HCT116 (cell line): Measurements from ENCODE around the gene QSOX1. TPM values are rescaled to one million over a fixed set of nuclear protein-coding genes. Genes with fewer than 3 reads are reported as not detected.

Source experiments
- ATAC-seq: fragments of 200-7000 bp; cut with Tn5 transposase; 2 replicates; pipeline ENCODE4 v1.9.1; 2020; ENCODE audit warnings: mild to moderate bottlenecking, moderate library complexity
- BruUV-seq: library from RNA; stranded (reverse); fragments of 400-500 nt; replicated peaks from 2 replicates; lab custom pipeline; 2021; lab: Mats Ljungman, UMichigan
- CTCF ChIA-PET: fragments of 300-600 bp; sonication (Branson Sonifier 250); formaldehyde crosslinking; loops from one replicate; lab custom pipeline; 2021; ENCODE audit warnings: antibody characterized with exemption; lab: Charles Lee
- POLR2A ChIA-PET: fragments of 300-600, 350-600 bp; sonication (Branson Sonifier 250); formaldehyde crosslinking; loops from one replicate; lab custom pipeline; 2021; ENCODE audit warnings: antibody characterized with exemption; lab: Charles Lee
- RAD21 ChIA-PET, 2 experiments: fragments of 300-600 bp; sonication (Branson Sonifier 250); formaldehyde crosslinking; loops; one replicate each; lab custom pipeline; 2023; ENCODE audit warnings: low total read pairs in 2 of 2; ENCODE audit not compliant: uncharacterized antibody in 2 of 2, unreplicated experiment in 2 of 2, low non-redundant PET in 1 of 2; lab: Charles Lee
- DNase-seq: peaks from one replicate; pipeline ENCODE4 v3.0.0-alpha.2; 2010; ENCODE audit warnings: low read depth, low spot score
- H2AFZ ChIP-seq: fragments of 200-600 bp; shearing (Covaris generic), sonication (generic); 2 replicates; pipeline ENCODE4 v1.6.1; 2017; ENCODE audit warnings: low read depth, mixed run types, mixed read lengths, antibody characterized with exemption, low read length; ENCODE audit not compliant: poor library complexity, severe bottlenecking
- H3K27ac ChIP-seq: 2 replicates; pipeline ENCODE4 v1.5.1; 2012; ENCODE audit warnings: low read depth, low read length
- H3K27me3 ChIP-seq: fragments of 200-600 bp; sonication (generic); 2 replicates; pipeline ENCODE4 v1.6.1; 2016; ENCODE audit warnings: mixed run types, low read length, mixed read lengths; ENCODE audit not compliant: insufficient read depth
- H3K36me3 ChIP-seq, 2 experiments: fragments of 200-500 bp in 1 of 2; fragments of 200-600 bp in 1 of 2; sonication (Bioruptor generic) in 1 of 2; sonication (generic) in 1 of 2; 2 replicates each; pipeline versions ENCODE4 v1.5.1 to v1.6.1; 2014 to 2016; ENCODE audit warnings: low read length in 2 of 2, inconsistent platforms in 1 of 2, mixed read lengths in 1 of 2, mixed run types in 1 of 2; ENCODE audit not compliant: insufficient read depth in 2 of 2, control insufficient read depth in 1 of 2
- H3K4me1 ChIP-seq, 2 experiments: fragments of 200-600 bp in 1 of 2; sonication (generic) in 1 of 2; 2 replicates each; pipeline versions ENCODE4 v1.5.1 to v1.6.1; 2012 to 2017; ENCODE audit warnings: low read length in 2 of 2, inconsistent platforms in 1 of 2, mild to moderate bottlenecking in 1 of 2, mixed read lengths in 1 of 2, mixed run types in 1 of 2, moderate library complexity in 1 of 2; ENCODE audit not compliant: insufficient read depth in 2 of 2, control insufficient read depth in 1 of 2
- H3K4me2 ChIP-seq: fragments of 200-600 bp; sonication (generic); 2 replicates; pipeline ENCODE4 v1.6.1; 2017; ENCODE audit warnings: mixed run types, low read length, mixed read lengths
- H3K4me3 ChIP-seq, 2 experiments: fragments of 200-600 bp in 1 of 2; sonication (generic) in 1 of 2; replicated peaks in 1 of 2; 2 replicates each; pipeline ENCODE4 v1.5.1; 2011 to 2016; ENCODE audit warnings: low read length in 2 of 2, control low read depth in 1 of 2, low read depth in 1 of 2, mild to moderate bottlenecking in 1 of 2, mixed read lengths in 1 of 2, mixed run types in 1 of 2
- H3K79me2 ChIP-seq: fragments of 200-600 bp; sonication (generic); 2 replicates; pipeline ENCODE4 v1.6.1; 2017; ENCODE audit warnings: mild to moderate bottlenecking, mixed run types, low read length, moderate library complexity, mixed read lengths; ENCODE audit not compliant: insufficient read depth
- H3K9ac ChIP-seq: fragments of 200-600 bp; sonication (generic); 2 replicates; pipeline ENCODE4 v1.6.1; 2016; ENCODE audit warnings: low read length, mixed read lengths
- H3K9me2 ChIP-seq: fragments of 200-600 bp; sonication (generic), shearing (Covaris generic); 2 replicates; pipeline ENCODE4 v1.6.1; 2017; ENCODE audit warnings: mixed run types, mild to moderate bottlenecking, moderate library complexity; ENCODE audit not compliant: insufficient read depth
- H3K9me3 ChIP-seq, 2 experiments: fragments of 200-500 bp in 1 of 2; fragments of 200-600 bp in 1 of 2; sonication (Bioruptor generic) in 1 of 2; sonication (generic) in 1 of 2; 2 replicates each; pipeline ENCODE4 v1.6.1; 2014 to 2017; ENCODE audit warnings: low read length in 2 of 2, mixed read lengths in 2 of 2, inconsistent platforms in 1 of 2, low read depth in 1 of 2, mild to moderate bottlenecking in 1 of 2, mixed run types in 1 of 2, moderate library complexity in 1 of 2; ENCODE audit not compliant: control insufficient read depth in 1 of 2, insufficient read depth in 1 of 2
- H4K20me1 ChIP-seq: fragments of 200-600 bp; sonication (generic), shearing (Covaris generic); 2 replicates; pipeline ENCODE4 v1.6.1; 2017; ENCODE audit warnings: mixed run types, mild to moderate bottlenecking, moderate library complexity; ENCODE audit not compliant: insufficient read depth
- CBX3 ChIP-seq: IDR thresholded peaks from 2 replicates; pipeline ENCODE4 v1.6.1; 2012; ENCODE audit warnings: low read depth
- CEBPB ChIP-seq: IDR thresholded peaks from 2 replicates; pipeline ENCODE4 v1.6.1; 2012; ENCODE audit warnings: low read depth
- ELF1 ChIP-seq: IDR thresholded peaks from 2 replicates; pipeline ENCODE4 v1.6.1; 2012; ENCODE audit warnings: low read depth, borderline replicate concordance
- EZH2phosphoT487 ChIP-seq: fragments of 200-600 bp; IDR thresholded peaks from 2 replicates; pipeline ENCODE4 v1.6.1; 2018; ENCODE audit warnings: antibody characterized with exemption, borderline replicate concordance
- MAX ChIP-seq: IDR thresholded peaks from 2 replicates; pipeline ENCODE4 v1.6.1; 2012
- POLR2AphosphoS5 ChIP-seq: IDR thresholded peaks from 2 replicates; pipeline ENCODE4 v1.6.1; 2011; ENCODE audit warnings: mild to moderate bottlenecking, low read depth, low read length, moderate library complexity
- SRF ChIP-seq: IDR thresholded peaks from 2 replicates; pipeline ENCODE4 v1.6.1; 2012; ENCODE audit warnings: low read depth
- TCF7L2 ChIP-seq: IDR thresholded peaks from 2 replicates; pipeline ENCODE4 v1.7.0; 2011; ENCODE audit warnings: borderline replicate concordance, inconsistent platforms; ENCODE audit not compliant: insufficient read depth, insufficient read length; ENCODE audit errors: extremely low read depth
- ZFX ChIP-seq: fragments of 450-650 bp; IDR thresholded peaks from 2 replicates; pipeline ENCODE4 v1.6.1; 2017
- intact Hi-C: fragments of 100-400 bp; cut with micrococcal nuclease; formaldehyde crosslinking; loops from 2 replicates; pipeline ENCODE4 v1.10.0; 2022
- total RNA-seq: library from RNA; stranded (reverse); gene quantifications from one replicate; pipeline ENCODE4 v1.2.1, GENCODE V29; 2021; ENCODE audit not compliant: unreplicated experiment
- TF ChIP-seq, protein P1 (sequence below): IDR thresholded peaks from 2 replicates; pipeline ENCODE4 v1.6.1; 2012

Gene QSOX1
- total RNA-seq, 1 experiment from 2014 or later: 89.2 TPM

DNA sequence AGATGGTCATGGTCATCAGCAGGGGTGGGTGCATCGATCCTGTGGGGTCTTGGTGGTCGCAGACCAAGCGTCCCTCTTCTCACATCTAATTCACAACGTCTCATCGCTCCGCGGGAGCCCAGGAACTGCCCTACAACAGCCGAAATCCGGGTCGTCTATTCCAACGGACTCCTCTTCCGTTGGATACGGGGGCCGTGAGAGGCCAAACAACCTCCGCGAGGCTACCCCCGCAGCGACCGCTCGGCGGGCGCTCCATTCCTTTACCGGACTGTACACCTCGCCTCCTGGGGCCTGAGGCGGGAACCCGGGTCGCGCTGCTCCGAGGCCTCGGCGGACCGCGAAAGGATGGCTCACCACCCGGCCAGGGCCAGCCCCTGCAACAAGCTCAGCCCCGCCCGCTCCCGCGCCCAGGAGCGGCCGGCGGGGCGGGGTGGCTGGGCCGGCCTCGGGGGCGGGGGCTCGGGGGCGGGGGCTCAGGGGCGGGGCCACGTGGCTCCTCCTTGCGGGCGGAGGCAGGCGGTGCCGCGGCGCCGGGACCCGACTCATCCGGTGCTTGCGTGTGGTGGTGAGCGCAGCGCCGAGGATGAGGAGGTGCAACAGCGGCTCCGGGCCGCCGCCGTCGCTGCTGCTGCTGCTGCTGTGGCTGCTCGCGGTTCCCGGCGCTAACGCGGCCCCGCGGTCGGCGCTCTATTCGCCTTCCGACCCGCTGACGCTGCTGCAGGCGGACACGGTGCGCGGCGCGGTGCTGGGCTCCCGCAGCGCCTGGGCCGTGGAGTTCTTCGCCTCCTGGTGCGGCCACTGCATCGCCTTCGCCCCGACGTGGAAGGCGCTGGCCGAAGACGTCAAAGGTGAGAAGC, at the start of gene QSOX1 (continued):
- TF ChIP-seq, protein P1, sequence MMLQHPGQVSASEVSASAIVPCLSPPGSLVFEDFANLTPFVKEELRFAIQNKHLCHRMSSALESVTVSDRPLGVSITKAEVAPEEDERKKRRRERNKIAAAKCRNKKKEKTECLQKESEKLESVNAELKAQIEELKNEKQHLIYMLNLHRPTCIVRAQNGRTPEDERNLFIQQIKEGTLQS: no peak
- TF ChIP-seq ZFX: peak; percentile 35; the same call in 1 of the 2 replicates
- TF ChIP-seq CEBPB: no peak
- peak; percentile 54; the same call in 1 of the 2 replicates for TF ChIP-seq MAX
- no peak for TF ChIP-seq CBX3
- peak; percentile 84 for TF ChIP-seq POLR2AphosphoS5
- peak; percentile 57; the same call in 1 of the 2 replicates for TF ChIP-seq ELF1
- no peak for TF ChIP-seq SRF

GRCh38 chr1:180112091-180112490, 42.6 kb upstream of the QSOX1 start:
- TF ChIP-seq TCF7L2 (no peak), EZH2phosphoT487 (no peak)
- H3K4me3 ChIP-seq: no peak overlapping the region
- no peak overlapping the region for H3K27ac ChIP-seq
- H3K36me3 ChIP-seq: peaks cover 6 to 14% of the 10 kb centered on the region in 2 experiments; a peak in 3 of 4 replicates
- no peak overlapping the region for H3K9ac ChIP-seq
- no peak overlapping the region for H2AFZ ChIP-seq
- ATAC-seq (no peak), DNase-seq (no peak)
- H3K9me3 ChIP-seq: no peaks in the 10 kb centered on the region
- no peaks in the 10 kb centered on the region; the same call in 1 of the 2 replicates for H3K9me2 ChIP-seq
- H3K4me2 ChIP-seq: no peak overlapping the region
- no peaks in the 10 kb centered on the region for H4K20me1 ChIP-seq
- H3K27me3 ChIP-seq: no peaks in the 10 kb centered on the region
- ChIA-PET POLR2A (no interaction called here), RAD21 (no interaction called here), CTCF (no interaction called here)
- no TSS peak for BruUV-seq
- H3K4me1 ChIP-seq: peaks cover 0 to 5% of the 10 kb centered on the region in 2 experiments; a peak in 2 of 4 replicates
- no peaks in the 10 kb centered on the region for H3K79me2 ChIP-seq
- intact Hi-C loops: no loop called here
